Activated CD4-positive, alpha-beta T cell treated with anti-CD3 and anti-CD28 coated beads, Interleukin-2, amount 50 U/mL, for 4 hours (primary cell): ENCODE measurements around the gene SKI.
"Not testable (repeated sequence)": the region's sequence is repeated elsewhere in the genome, so short reads cannot be mapped to it uniquely, and the experiment has no call there.

Experiments
- DNase-seq, 2 experiments: peaks; one replicate each; pipeline ENCODE4 v3.0.0-alpha.2; 2020

The SKI gene

DNA sequence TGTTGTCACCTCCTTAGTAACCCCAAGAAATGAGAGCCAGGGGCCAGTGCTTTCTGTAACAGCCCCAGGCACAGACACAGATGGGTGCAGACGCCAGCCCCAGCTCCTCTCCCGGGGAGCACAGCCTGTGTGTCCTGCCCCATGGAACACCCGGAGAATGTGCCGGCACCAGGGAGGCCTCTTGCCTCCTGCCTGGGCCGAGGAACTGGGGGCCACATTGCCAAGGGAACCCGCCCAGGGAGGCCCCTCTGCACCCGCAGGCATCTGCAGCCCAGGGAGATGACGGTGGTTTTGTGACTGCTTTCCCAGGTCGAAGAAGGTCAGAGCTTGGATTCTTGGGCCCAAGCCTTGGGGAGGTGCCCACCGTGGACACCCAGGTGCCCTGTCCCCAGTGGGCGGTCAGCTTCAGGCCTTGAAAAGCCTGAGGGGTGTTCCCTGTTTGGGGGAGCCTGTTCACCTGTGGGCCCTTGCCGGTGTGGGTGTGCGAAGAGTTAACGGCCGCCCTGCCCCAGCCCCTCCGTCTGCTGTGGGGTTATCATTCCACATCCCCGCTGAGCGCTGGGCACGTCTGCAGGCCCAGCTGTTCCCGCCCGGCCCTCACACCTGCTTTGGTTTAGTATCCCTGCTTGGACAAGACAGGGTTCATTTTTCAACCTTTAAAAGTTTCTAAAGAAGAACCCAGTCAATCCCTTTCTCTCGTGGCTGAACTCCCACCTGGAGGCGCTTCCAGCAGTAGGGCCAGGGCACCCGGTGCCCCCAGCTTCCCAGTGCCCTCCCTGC lies 100.7 kb downstream of the SKI start:
- DNase-seq: no peak

DNA sequence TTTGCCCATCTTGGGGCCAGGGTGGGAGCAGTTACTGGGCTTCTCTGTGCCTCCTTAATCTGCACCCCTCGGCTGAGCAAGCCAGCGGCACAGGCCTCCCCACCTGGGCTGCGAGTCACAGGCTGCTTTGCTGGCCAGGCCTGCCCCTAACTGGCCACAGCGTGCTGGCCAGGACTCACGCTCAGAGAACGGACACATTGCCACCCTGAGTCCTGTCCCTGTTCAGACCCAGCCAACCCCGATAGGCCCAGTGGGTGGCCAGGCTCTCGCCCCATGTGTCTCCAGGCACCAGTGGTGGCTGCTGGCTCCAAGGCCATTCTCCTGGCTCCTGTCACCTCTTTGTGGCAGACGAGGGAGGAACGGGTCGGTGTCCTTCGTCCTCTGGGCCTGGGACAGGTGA lies 101.9 kb downstream of the SKI start:
- no peak for DNase-seq

DNA sequence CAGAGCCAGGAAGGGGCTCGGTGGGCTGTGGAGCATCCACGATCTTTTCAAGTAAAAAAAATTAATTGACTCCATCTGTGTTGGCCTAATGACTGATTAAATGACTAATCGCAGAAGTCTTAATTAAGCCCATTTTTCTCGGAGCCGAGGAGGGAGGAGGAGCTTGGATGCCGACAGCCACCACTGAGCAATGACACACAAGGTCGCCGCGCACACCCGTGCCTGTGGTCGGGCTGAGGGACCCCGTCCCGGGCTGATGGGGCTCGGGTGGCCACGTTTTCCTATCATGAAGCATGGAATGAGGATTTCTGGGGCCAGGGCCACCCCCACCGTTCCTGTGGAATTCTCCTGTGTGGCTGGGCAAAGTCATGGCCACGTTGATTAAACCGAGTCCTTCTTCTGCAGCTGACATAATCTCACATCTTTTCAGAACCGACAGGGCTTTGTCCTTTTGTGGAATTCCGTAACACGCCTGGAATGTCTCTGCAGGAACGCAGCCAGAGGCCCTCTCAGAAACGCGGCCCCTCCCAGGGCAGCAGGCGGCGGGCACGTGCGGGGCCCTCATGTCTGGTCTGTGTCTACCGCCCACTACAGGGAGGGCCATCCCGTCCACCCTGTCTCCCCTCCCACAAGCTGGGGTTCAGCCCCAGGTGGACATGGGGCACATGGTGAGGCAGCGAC lies 102.5 kb downstream of the SKI start:
- no peak for DNase-seq

DNA sequence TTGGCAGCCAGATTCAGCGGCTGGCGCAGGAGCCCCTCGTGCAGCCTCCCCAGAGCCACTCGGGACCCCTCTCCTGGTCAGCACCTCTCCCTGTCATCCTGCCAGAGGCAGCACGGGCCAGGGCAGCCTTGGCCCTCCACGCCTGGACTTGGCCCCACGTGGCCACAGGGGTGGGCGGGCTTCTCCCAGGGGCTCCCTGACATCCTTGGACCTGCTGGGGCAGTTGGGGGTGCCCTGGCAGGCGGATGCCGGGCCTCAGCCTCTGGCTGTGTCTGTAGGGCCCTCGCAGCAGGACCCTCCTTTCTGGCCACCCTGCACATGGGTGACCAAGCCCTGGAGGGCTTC lies 103.1 kb downstream of the SKI start:
- no peak for DNase-seq

DNA sequence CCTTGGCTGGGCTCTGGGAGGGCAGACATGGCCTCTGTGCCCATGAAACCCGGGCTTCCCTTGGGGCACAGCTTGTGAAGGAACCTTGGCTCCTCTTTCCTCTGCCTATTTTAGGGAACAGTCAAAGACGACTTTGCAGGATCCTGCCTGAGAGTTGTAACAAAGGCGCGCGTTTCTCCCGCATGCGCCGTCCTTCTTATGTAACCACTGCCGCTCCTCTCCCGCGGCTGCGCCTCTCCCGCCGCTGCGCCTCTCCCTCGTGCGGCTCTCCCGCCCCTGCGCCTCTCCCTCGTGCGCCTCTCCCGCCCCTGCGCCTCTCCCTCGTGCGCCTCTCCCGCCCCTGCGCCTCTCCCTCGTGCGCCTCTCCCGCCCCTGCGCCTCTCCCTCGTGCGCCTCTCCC lies 103.5 kb downstream of the SKI start:
- DNase-seq: not testable (repeated sequence)

DNA sequence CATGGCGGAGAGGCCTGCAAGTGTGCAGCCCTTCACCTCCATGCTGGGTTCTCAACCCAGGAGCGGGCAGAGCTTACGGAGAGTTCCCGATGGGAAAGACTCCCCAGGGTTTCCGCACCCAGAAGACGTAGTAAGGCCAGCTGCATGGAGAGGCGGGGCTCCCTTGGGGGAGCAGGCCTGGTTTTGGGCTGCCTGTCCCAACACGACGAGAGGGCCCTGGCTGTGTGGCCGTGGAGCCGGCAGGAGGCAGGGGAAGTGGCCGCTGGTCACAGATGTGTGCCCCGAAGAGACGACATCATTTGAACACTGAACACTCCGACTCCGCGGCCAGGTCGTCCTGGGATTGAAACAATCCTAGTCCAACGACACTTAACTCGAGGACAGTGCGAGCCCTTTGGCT lies 106.2 kb downstream of the SKI start:
- DNase-seq: no peak

DNA sequence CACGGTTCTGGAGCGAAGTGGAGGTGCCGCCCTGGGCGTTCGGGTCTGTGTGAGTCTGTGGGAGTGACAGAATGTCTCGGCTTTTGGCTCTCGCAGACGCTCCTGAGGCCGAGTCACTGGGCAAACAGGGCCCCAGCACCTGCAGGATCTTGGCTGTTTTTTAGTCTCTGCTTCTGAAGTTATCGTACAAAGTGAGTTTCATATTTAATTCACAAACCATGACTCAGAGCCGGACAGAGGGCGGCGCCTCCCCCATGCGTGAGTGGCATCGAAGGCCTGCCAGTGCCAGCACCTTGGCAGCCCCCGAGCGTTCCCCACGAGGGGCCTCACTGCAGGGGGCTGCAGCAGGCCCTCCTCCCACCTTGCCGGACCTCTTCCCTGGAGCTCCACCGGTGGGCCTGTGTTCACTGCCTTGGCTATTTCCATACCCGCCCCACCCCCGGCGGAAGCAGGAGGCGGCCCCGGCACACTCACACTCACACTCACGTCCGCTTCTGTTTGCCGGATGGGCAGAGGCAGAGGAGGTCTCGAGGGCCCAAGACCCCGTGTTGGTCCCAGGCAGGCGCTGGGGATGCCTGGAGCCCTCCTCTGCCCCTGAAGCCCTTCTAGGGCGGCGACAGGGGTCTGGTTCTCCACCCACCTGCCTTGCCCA lies 106.9 kb downstream of the SKI start:
- DNase-seq: no peak

DNA sequence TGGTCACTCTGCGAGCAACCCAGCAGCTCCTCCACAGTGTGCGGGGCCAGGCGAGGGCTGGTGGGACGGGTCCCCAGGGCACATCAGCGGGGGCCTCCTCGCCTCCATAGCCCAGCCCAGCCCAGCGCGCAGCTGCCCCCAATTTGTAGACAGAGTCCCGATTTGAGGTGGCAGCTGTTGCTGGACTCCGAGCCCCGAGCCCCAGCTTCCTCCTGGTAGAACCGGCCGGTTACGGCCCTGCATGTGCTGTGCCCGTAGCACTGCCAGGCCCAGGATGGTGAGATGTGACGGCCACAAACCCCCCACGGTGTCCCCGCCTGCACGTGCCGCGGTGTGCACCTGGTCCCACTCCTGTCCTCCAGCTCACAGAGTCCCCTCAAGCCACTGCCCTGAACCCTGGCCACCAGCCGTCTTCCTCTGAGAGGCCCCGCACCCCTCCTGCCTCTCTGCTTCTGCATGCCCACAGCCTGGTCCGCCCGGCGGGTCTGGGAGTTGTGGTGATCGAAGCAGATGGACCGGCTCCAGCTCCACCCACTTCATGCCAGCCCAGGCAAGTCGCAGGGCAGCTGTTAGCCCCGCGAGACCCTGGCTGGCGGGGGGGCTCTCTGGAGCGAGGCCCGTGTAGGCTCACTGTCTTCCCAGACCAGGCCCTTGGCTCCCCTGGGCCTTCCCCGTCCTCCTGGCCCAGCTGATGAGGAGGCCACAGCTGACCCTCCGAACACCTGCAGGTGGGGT lies 107.8 kb downstream of the SKI start:
- no peak for DNase-seq

DNA sequence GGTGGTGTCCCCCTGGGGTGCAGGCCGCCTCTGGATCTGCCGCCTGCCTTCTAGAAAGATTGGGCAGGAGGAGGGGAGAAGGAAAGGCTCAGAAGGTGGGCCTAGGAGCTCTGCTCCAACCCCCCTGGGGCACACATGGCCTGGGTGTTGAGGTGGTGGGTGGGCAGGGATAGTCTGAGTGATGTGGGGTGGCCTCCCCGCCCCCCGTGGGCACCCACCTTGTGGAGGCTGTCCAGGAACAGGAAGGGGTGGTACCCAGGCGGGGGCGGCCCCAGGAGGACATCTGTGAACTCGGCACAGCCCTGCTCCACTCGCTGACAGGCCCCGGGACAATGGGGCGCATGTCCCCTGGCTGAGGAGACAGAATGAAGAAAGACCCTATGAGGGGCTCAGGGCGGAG lies 108.4 kb downstream of the SKI start:
- DNase-seq: no peak

DNA sequence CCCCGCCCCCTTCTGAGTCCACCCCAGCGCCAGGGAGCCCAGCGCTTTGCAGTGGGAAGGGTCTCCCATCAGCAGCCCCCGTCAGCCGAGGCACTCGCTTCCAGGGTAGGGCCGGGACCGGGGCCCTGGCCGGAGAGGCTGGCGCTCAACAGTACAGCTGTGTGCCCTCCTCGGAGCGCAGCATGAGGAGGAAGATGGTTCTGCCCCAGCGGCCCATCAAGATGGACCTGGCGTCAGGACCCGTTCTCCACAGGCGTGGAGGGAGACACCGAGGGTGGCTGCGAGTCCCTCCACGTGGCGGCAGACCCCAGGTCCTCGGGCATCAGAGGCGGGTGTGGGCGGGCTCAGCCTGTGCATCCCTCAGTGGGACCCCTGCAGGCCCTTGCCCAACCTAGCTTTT lies 109.0 kb downstream of the SKI start:
- no peak for DNase-seq

DNA sequence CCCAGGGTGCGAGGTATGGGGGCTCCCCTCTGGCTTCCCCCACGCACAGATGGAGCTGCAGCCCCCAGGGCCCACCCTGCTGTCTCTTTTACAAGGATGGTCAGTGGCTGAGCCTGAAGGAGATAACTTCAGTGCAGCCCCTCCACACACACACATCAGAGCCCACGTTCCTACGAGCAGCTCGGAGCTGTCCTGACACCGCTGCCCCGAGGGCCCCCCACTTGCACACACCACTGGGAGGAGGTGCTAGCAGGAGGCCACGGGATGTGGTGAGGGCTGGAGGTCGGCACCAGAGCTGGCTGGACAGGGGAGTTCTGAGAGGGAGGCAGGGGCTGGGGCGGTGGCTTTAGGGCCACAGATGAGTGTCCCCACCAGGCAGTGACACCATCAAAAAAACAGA lies 109.4 kb downstream of the SKI start:
- DNase-seq: no peak

DNA sequence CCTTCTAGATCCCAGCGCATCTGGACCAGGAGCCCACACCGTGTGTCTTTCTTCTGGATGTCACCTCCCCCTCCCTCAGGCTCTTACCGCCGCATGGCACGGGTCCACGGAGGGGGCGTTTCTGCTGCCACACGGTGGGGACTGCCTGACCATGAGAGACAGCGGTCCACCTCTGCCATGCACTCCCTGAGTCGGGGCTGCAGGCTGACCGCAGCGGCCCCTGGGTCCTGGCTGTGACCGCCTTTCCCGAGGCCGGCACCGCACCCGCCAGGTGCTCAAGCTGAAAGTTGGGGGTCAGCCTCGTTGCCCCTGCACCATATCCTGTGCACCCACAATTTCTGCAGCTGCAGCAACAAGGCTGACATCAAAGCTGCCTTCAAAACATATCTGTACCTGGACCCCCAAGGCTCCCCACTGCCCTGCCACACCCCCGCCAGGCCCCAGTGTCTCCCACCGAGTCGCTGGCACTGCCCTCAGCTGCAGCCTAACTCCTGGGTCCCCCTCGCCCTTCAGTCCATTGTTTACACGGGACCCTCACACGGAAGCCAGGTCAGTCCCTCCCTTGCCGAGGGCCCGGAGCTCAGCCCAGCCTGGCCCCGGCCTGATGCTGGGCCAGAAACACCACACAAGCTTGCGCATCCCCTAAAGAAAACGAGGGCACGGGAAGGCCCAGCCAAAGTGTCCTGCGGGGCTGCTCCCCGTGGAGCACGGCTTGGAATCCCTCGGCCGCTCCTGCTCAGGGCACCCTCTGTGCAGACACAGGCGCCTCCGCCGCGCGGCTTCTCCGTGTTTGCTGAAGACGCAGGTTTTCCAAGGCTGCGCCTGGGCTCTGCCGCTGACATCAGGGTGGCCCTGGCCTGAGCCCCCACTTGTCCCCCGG lies 111.3 kb downstream of the SKI start:
- DNase-seq: no peak

DNA sequence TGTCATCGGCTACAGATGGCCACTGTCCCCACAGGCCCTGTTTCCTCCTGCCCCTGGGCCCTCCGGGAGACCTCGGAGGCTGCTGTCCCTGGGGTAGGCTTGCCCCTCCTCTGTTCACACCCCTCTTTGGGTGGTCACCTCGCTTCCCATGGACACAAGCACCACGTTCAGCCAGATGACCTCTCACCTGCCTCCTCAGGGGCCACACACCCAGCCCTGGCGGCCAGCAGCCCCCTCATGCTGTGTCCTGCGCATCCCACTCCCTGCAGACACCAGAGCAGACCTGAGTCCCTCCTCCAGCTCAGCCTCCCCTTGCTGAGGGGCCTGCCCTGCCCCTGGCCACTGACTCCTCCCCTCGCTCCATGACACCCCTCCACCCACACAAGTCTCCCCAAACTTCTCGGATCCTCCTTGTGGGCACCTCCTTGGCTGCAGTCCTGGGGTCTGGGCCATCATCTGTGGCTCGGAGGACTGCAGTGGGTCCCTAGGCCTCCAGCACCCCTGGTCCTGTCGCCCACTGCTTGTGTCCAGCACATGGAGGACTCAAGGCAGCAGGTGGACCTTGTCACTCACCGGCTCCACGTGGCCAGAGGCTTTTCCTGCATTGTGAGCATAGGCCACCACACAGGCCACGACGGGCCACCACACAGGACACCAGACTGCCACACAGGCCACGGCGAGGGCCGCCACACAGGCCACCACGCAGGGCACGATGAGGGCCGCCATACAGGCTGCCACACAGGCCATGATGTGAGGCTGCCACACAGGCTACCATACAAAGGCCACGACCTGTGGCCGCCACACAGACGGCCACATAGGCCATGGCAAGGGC lies 112.2 kb downstream of the SKI start:
- no peak for DNase-seq

DNA sequence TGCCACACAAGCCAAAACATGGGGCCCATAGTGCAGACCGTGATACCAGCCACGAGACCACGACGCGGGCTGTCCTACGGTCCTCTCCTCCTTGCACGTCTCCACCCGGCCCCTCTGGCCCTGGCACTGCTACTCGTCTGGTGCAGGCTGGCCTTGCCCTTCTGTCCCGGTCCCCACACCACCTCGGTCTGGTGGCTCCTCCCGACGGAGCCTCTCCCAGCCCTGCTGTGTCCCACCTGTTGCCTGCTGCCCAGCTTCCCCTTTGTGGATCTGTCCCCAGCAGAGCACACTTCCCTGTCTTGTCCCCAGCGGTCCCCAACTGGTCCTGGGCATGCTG lies 112.8 kb downstream of the SKI start:
- no peak for DNase-seq

DNA sequence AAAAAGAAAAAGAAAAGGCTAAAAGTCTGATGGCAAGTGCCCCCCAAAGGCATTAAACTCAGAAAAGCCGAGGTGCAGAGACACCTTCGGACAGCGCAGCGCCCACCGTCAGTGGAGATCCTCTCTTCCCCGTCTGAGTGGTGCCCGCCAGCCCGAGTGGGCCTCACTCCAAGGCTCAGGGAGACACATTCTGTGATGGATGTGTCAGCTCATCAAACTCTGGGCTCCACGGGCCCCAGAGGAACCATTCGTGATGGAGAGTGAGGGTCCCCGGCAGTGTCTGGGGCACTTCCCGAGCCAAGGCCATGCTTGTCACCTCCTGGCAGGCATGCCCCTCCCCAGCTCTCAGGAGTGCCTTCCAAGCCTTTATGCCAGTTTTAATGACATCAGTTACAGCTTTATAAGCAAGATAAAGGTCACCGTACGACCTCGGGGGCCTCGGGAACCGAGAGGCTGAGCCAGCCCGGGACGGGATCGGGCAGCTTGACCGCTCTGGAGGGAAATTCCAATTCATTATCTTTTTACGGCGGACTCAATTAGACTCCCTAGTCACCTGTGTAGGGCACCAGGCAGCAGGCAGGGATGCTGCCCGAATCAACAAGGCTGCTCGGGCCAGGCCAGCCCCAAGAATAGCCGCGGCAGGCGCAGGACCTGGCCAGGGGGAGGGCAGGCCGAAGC lies 113.7 kb downstream of the SKI start:
- no peak for DNase-seq

DNA sequence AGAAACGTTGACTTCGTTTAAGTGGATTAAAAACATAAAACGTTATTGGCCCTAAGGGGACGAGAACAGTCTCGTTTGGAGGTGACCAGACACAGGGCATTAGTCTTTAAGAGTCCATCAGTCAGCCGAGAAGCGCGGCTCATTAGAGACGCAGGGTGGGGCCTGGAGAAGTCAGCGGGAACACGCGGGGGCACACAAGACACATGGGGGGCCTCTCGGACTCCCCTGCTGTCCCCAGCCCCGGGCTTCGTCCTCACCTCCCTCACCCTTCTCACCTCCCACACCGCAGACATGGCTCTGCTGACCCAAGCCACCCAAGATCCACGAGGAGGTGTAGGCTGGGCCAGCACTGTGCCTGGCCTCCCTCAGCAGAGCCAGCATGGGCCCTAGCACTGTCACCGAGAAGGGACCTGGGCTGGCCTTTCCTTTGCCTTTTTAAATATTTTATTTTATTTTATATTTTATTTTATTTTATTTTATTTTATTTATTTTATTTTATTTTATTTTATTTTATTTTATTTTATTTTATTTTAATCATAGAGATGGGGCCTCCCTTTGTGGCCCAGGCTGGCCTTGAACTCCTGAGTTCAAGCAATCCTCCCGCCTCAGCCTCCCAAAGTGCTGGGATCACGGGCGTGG lies 114.4 kb downstream of the SKI start:
- no peak for DNase-seq

DNA sequence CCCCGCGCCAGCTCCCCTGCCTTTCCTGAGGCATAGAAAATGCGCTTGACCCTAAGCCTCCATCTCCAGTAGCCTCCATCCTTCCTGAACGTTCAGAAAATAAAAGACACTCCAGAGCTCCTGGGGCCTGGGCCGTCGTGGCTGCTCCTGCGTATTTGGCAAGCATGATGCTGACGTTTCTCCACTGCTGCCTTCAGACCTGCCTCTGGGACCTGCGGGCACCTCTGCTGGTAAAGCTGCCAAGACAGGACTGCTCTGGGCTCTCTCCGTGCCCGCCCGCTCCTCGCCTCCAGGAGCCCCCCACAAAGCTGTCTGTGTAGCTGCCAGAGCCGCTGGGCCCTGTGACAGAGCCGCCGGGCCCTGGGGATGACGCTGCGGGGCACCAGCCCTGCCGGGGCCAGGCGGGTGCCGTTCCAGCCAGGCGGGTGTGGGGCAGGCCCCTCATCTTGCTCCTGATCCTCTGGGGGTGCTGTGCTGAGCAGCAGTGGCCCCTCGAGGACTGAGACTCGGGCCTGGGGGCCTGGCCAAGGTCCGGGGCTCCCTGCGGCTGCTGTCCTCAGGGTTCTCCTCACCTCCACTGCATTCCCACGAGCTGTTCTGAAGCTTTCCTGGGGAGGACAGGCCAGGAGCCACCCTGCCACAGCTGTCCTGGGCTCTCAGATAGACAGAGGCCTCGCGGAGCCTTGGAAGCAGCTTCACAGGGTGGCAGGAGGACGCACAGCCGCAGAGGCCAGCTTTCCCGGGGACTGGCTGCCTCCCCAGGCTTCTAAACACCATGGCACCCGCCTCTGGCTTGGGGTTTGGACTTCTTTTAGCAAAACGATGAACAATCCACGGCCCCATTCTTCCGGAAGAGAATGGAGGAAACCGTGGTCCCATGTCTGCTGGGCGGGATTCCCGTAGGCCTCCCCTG lies 115.2 kb downstream of the SKI start:
- no peak for DNase-seq

DNA sequence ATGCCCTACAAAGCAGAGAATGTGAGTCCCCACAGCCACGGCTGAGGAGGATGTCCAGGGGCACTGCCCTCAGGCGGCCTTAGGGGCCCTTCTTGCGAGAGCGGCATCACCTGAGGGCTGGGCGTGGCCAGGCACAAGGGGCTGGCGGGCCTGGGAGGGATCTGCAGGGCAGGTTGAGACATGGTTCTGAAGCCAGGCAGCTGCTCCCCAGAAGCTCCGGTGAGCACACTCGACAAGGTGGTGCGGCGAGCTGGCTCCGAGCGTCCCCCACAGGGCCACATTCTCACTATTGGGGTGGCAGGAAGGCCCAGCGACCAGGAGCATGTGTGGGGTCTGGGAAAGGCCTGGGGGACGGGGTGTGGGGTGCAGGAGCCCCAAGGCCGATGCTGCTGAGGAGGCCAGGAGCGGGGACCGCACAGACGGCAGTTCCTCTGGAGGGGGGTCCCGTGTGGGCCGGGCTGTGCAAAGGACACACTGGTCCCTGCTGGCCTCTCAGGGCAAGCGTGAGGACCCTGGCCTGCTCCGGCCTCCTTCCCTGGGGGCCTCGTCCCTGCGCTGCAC lies 116.1 kb downstream of the SKI start:
- no peak for DNase-seq

DNA sequence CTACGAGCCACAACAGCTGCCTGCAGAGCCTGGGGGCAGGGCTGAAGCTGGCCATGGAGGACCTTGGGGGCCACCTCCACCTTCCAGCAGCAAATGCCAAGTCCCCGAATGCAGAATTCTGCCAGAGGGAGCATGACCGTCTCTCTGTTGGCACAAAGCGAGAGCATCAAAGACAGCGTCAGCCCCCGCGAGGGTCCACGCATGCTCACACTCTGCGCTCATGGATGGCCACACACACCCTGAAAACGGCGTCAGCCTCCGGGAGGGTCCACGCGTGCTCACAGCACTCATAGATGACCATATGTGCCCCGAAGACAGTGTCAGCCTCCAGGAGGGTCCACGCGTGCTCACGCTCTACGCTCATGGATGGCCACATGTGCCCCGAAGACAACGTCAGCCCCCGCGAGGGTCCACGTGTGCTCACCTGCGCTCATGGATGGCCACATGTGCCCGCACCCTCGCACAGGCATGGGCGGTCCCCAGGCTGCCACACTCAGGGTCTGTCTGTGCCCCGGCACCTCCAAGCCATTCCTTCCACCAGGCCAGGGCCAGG lies 116.7 kb downstream of the SKI start:
- DNase-seq: no peak
